Cerebellar nuclear complex (tissue), 1 donor: Measurements from ENCODE around the gene RBBP8NL.

Source experiments
- DNase-seq, 2 experiments: peaks; one replicate each; lab custom pipeline; 2025; lab: John Stamatoyannopoulos, UW

The RBBP8NL gene

GRCh38 chr20:62407221-62407992 lies 19.9 kb downstream of the RBBP8NL start, which contains the start of gene CABLES2:
Gene CABLES2 (minus strand): TSS chr20:62407285. CDS start chr20:62407276, 9 bp downstream.
- peak; percentile 52 to 75 for DNase-seq

- no peak for DNase-seq
Measured at GRCh38 chr20:62406635-62407176, 20.6 kb downstream of the RBBP8NL start.

- no peak for DNase-seq
Measured at GRCh38 chr20:62405981-62406513, 21.3 kb downstream of the RBBP8NL start.

- peak; percentile 31 to 59 for DNase-seq
Measured at GRCh38 chr20:62405108-62405980, 22.0 kb downstream of the RBBP8NL start.

- DNase-seq, result no peak
Measured at GRCh38 chr20:62404761-62405107, 22.6 kb downstream of the RBBP8NL start.

- no peak for DNase-seq
Measured at GRCh38 chr20:62404112-62404665, 23.1 kb downstream of the RBBP8NL start.

- no peak for DNase-seq
Measured at GRCh38 chr20:62403331-62403730, 24.0 kb downstream of the RBBP8NL start.

GRCh38 chr20:62402456-62403150 lies 24.7 kb downstream of the RBBP8NL start:
- no peak for DNase-seq

- no peak for DNase-seq
Measured at GRCh38 chr20:62401331-62401779, 26.0 kb downstream of the RBBP8NL start.

GRCh38 chr20:62400541-62400940 lies 26.8 kb downstream of the RBBP8NL start:
- DNase-seq, result no peak

GRCh38 chr20:62400021-62400420 lies 27.3 kb downstream of the RBBP8NL start:
- DNase-seq, result no peak

- DNase-seq, result no peak
Measured at GRCh38 chr20:62398120-62398821, 29.1 kb downstream of the RBBP8NL start.

GRCh38 chr20:62396367-62397239 lies 30.7 kb downstream of the RBBP8NL start:
- DNase-seq, result no peak

GRCh38 chr20:62395311-62396242 lies 31.8 kb downstream of the RBBP8NL start:
- DNase-seq, result no peak

GRCh38 chr20:62394248-62395245 lies 32.8 kb downstream of the RBBP8NL start:
- DNase-seq, result no peak

GRCh38 chr20:62393830-62394229 lies 33.5 kb downstream of the RBBP8NL start:
- DNase-seq, result no peak

- DNase-seq, result no peak
Measured at GRCh38 chr20:62393335-62393665, 34.0 kb downstream of the RBBP8NL start.
